Panc1 (cell line): ENCODE data around the gene SERPINE2. TPM values are rescaled to one million over a fixed set of nuclear protein-coding genes. Genes with fewer than 3 reads are reported as not detected.

ENCODE experiments used
- ATAC-seq: fragments of 200-7000 bp; cut with Tn5 transposase; 2 replicates; pipeline ENCODE4 v1.9.1; 2020; ENCODE audit warnings: mild to moderate bottlenecking, moderate library complexity
- BruUV-seq: library from RNA; stranded (reverse); fragments of 400-500 nt; replicated peaks from 2 replicates; lab custom pipeline; 2021; lab: Mats Ljungman, UMichigan
- CTCF ChIA-PET: fragments of 300-600 bp; sonication (Branson Sonifier 250); formaldehyde crosslinking; loops from one replicate; lab custom pipeline; 2022; ENCODE audit warnings: antibody characterized with exemption; lab: Charles Lee
- POLR2A ChIA-PET: fragments of 300-600 bp; sonication (Branson Sonifier 250); formaldehyde crosslinking; loops from one replicate; lab custom pipeline; 2022; ENCODE audit warnings: antibody characterized with exemption; lab: Charles Lee
- DNase-seq: peaks from one replicate; pipeline ENCODE4 v3.0.0-alpha.2; 2010; ENCODE audit warnings: low read depth, low spot score
- H3K27ac ChIP-seq: 2 replicates; pipeline ENCODE4 v1.5.1; 2011; ENCODE audit warnings: mild to moderate bottlenecking, low read length, inconsistent platforms
- H3K27me3 ChIP-seq: fragments of 200-500 bp; sonication (Bioruptor generic); 2 replicates; pipeline ENCODE4 v1.6.0; 2014; ENCODE audit warnings: low read length, inconsistent platforms; ENCODE audit not compliant: control insufficient read depth, insufficient read depth
- H3K36me3 ChIP-seq: fragments of 200-500 bp; sonication (Bioruptor generic); 2 replicates; pipeline ENCODE4 v1.5.1; 2014; ENCODE audit warnings: inconsistent platforms, mild to moderate bottlenecking, low read length, moderate library complexity; ENCODE audit not compliant: control insufficient read depth, insufficient read depth
- H3K4me1 ChIP-seq: 2 replicates; pipeline ENCODE4 v1.5.1; 2011; ENCODE audit warnings: inconsistent platforms, mild to moderate bottlenecking, low read length, moderate library complexity; ENCODE audit not compliant: control insufficient read depth, insufficient read depth
- H3K4me3 ChIP-seq, 2 experiments: 2 replicates each; pipeline ENCODE4 v1.5.1; 2011 to 2012; ENCODE audit warnings: low read depth in 2 of 2, low read length in 2 of 2, mild to moderate bottlenecking in 2 of 2, inconsistent platforms in 1 of 2, moderate library complexity in 1 of 2
- H3K9me3 ChIP-seq: fragments of 200-500 bp; sonication (Bioruptor generic); 2 replicates; pipeline ENCODE4 v1.5.1; 2014; ENCODE audit warnings: low read depth, mild to moderate bottlenecking, inconsistent platforms, low read length, moderate library complexity; ENCODE audit not compliant: control insufficient read depth, insufficient read depth
- CTCF ChIP-seq: fragments of 450-650 bp; IDR thresholded peaks from 2 replicates; pipeline ENCODE4 v1.5.1; 2017; ENCODE audit warnings: mild to moderate bottlenecking
- POLR2AphosphoS5 ChIP-seq: IDR thresholded peaks from 2 replicates; pipeline ENCODE4 v1.6.1; 2012; ENCODE audit warnings: mild to moderate bottlenecking, low read depth, low read length, moderate library complexity
- SIN3A ChIP-seq: IDR thresholded peaks from 2 replicates; pipeline ENCODE4 v1.6.1; 2012; ENCODE audit warnings: low read depth, mild to moderate bottlenecking, low read length, moderate library complexity, borderline replicate concordance; ENCODE audit not compliant: insufficient read depth
- TCF7L2 ChIP-seq: IDR thresholded peaks from 2 replicates; pipeline ENCODE4 v1.6.1; 2011; ENCODE audit warnings: mild to moderate bottlenecking, low read depth, low read length, inconsistent platforms
- in situ Hi-C: cut with HindIII; loops from 2 replicates; pipeline ENCODE4 v1.10.0; 2016; ENCODE audit warnings: low sequenced_read_pairs, low pct_unique_long_range_greater_than_20kb
- intact Hi-C: fragments of 100-400 bp; cut with micrococcal nuclease; formaldehyde crosslinking; loops from one replicate; pipeline ENCODE4 v1.10.0; 2022; ENCODE audit not compliant: unreplicated experiment
- total RNA-seq: library from RNA; stranded (reverse); gene quantifications from one replicate; pipeline ENCODE4 v1.2.1, GENCODE V29; 2021; ENCODE audit not compliant: unreplicated experiment
- TF ChIP-seq, protein P1 (sequence below), 2 experiments: IDR thresholded peaks; 2 replicates each; pipeline ENCODE4 v1.6.1; 2011 to 2012; ENCODE audit warnings: low read depth in 2 of 2, control low read depth in 1 of 2, low read length in 1 of 2, mild to moderate bottlenecking in 1 of 2, moderate library complexity in 1 of 2; ENCODE audit not compliant: insufficient read depth in 1 of 2

Gene SERPINE2
- total RNA-seq, 1 experiment from 2014 or later = 3.1 TPM

- intact Hi-C loops (no loop called here), in situ Hi-C loops (no loop called here)
- Histone ChIP-seq H3K27me3 (no peaks in the 10 kb centered on the region; the same call in 1 of the 2 replicates), H3K27ac (no peak overlapping the region), H3K9me3 (no peaks in the 10 kb centered on the region), H3K4me1 (no peaks in the 10 kb centered on the region), H3K4me3 (no peak overlapping the region), H3K36me3 (no peaks in the 10 kb centered on the region)
- CTCF ChIA-PET = no interaction called here
- BruUV-seq = no TSS peak
- DNase-seq (no peak), ATAC-seq (no peak)
- no peak for TF ChIP-seq SIN3A
- no peak for TF ChIP-seq TCF7L2
- TF ChIP-seq POLR2AphosphoS5 = no peak
- TF ChIP-seq CTCF = no peak
- TF ChIP-seq, protein P1, sequence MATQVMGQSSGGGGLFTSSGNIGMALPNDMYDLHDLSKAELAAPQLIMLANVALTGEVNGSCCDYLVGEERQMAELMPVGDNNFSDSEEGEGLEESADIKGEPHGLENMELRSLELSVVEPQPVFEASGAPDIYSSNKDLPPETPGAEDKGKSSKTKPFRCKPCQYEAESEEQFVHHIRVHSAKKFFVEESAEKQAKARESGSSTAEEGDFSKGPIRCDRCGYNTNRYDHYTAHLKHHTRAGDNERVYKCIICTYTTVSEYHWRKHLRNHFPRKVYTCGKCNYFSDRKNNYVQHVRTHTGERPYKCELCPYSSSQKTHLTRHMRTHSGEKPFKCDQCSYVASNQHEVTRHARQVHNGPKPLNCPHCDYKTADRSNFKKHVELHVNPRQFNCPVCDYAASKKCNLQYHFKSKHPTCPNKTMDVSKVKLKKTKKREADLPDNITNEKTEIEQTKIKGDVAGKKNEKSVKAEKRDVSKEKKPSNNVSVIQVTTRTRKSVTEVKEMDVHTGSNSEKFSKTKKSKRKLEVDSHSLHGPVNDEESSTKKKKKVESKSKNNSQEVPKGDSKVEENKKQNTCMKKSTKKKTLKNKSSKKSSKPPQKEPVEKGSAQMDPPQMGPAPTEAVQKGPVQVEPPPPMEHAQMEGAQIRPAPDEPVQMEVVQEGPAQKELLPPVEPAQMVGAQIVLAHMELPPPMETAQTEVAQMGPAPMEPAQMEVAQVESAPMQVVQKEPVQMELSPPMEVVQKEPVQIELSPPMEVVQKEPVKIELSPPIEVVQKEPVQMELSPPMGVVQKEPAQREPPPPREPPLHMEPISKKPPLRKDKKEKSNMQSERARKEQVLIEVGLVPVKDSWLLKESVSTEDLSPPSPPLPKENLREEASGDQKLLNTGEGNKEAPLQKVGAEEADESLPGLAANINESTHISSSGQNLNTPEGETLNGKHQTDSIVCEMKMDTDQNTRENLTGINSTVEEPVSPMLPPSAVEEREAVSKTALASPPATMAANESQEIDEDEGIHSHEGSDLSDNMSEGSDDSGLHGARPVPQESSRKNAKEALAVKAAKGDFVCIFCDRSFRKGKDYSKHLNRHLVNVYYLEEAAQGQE (IDR thresholded peaks at IDR 0.05; ENCODE audit: insufficient read depth in 1 of 2, low read depth in 2 of 2, low read length in 1 of 2) = no peak
- POLR2A ChIA-PET = no interaction called here
Observed at GRCh38 chr2:224060783-224061482, 21.8 kb upstream of the SERPINE2 start.

GRCh38 chr2:224059178-224059577 lies 20.1 kb upstream of the SERPINE2 start:
- no TSS peak for BruUV-seq
- DNase-seq (no peak), ATAC-seq (no peak)
- in situ Hi-C loops (no loop called here), intact Hi-C loops (no loop called here)
- no peak for TF ChIP-seq SIN3A
- ChIA-PET CTCF (no interaction called here), POLR2A (no interaction called here)
- Histone ChIP-seq H3K9me3 (no peaks in the 10 kb centered on the region), H3K27ac (no peak overlapping the region), H3K4me3 (no peak overlapping the region), H3K27me3 (no peaks in the 10 kb centered on the region), H3K36me3 (no peaks in the 10 kb centered on the region), H3K4me1 (no peaks in the 10 kb centered on the region)
